ENCODE measurements around the gene ATP11C. TPM values are rescaled to one million over a fixed set of nuclear protein-coding genes. Genes with fewer than 3 reads are reported as not detected.

The ATP11C gene
- total and polyA plus RNA-seq, 10 of the 15 experiments (the other 5 are each of a cell fraction or from before 2014, with no cell fraction given), result 16.2 to 44.0 (median 24.8) TPM

- peak; percentile 32; the same call in 1 of the 2 replicates for TF ChIP-seq MTA2 (IDR thresholded peaks at IDR 0.05; ENCODE audit: low read depth)
- no peak for TF ChIP-seq NFYB (IDR thresholded peaks at IDR 0.05; ENCODE audit: insufficient read depth, low read depth, low read length)
- intact Hi-C loops (cut with micrococcal nuclease; ENCODE audit: unreplicated experiment), result loop anchor here (5.0 to 10.0 kb wide), 5 partner anchors 38 to 378 kb away; no protein-coding TSS in a partner anchor
- Histone ChIP-seq H3K9me3 (replicated peaks; ENCODE audit: control insufficient read depth, insufficient read depth, low read length) (no peaks in the 10 kb centered on the region), H3K4me2 (ENCODE audit: control insufficient read depth, insufficient read depth) (peak overlapping the region; percentile 77), H3K9ac (ENCODE audit: control insufficient read depth, insufficient read depth, low read length) (no peak overlapping the region), H3K27ac (ENCODE audit: control insufficient read depth, insufficient read depth) (no peak overlapping the region), H3K4me3 (peak overlapping the region; percentile 79), H3K4me1 (ENCODE audit: control insufficient read depth, insufficient read depth, low read length) (no peaks in the 10 kb centered on the region), H3K27me3 (replicated peaks in 1 of 2; ENCODE audit: control insufficient read depth in 2 of 2, insufficient read depth in 2 of 2, low read length in 1 of 2) (no peaks in the 10 kb centered on the region), H3K79me2 (ENCODE audit: control insufficient read depth, insufficient read depth, low read length) (peaks cover 59% of the 10 kb centered on the region), H2AFZ (ENCODE audit: control insufficient read depth, low read depth, low read length) (no peak overlapping the region), H4K20me1 (ENCODE audit: control insufficient read depth, insufficient read depth) (no peaks in the 10 kb centered on the region), H3K36me3 (ENCODE audit: control insufficient read depth in 2 of 2, insufficient read depth in 2 of 2, low read length in 1 of 2) (no peaks in the 10 kb centered on the region)
- ChIA-PET CTCF (interaction anchor here (0.6 kb wide), 1 partner anchor 210 kb away, joined by 4 read pairs; no protein-coding TSS in a partner anchor), RAD21 (ENCODE audit: unreplicated experiment) (interaction anchor here (0.7 to 1.6 kb wide), 6 partner anchors 18 to 136 kb away, joined by 3 to 4 read pairs (median 3); no protein-coding TSS in a partner anchor), SMC1A (ENCODE audit: uncharacterized antibody, unreplicated experiment) (interaction anchor here (0.6 to 2.6 kb wide), 13 partner anchors 15 to 204 kb away, joined by 3 to 10 read pairs (median 5); no protein-coding TSS in a partner anchor), POLR2A (interaction anchor here (0.6 to 0.8 kb wide), 4 partner anchors 24 to 192 kb away, joined by 3 to 5 read pairs (median 4); no protein-coding TSS in a partner anchor)
- in situ Hi-C loops (cut with MboI), result loop anchor here (10.0 kb wide), 1 partner anchor 376 kb away; no protein-coding TSS in a partner anchor
- no peak for FAIRE-seq
- 11% methylated on average over 4 of the region's 4 CpGs for WGBS (ENCODE audit: insufficient coverage, insufficient replicate concordance, low lambda C conversion rate, missing lambda C conversion rate)
- peak; percentile 9 for ATAC-seq
- no peak for DNase-seq (ENCODE audit: low read depth, low spot score)
- BruUV-seq (replicated peaks), result TSS peak; percentile 41
Observed at GRCh38 chrX:139930401-139930800, 2.5 kb downstream of the ATP11C start.

GRCh38 chrX:139929876-139930275 lies 3.0 kb downstream of the ATP11C start:
- H3K27me3 ChIP-seq (replicated peaks in 1 of 2; ENCODE audit: control insufficient read depth in 2 of 2, insufficient read depth in 2 of 2, low read length in 1 of 2), result no peaks in the 10 kb centered on the region
- H3K36me3 ChIP-seq (ENCODE audit: control insufficient read depth in 2 of 2, insufficient read depth in 2 of 2, low read length in 1 of 2), result no peaks in the 10 kb centered on the region
- peak overlapping the region; percentile 77 for H3K4me2 ChIP-seq (ENCODE audit: control insufficient read depth, insufficient read depth)
- ATAC-seq, result no peak
- FAIRE-seq, result no peak
- H3K79me2 ChIP-seq (ENCODE audit: control insufficient read depth, insufficient read depth, low read length), result peaks cover 61% of the 10 kb centered on the region
- 48% methylated on average over 5 of the region's 5 CpGs for WGBS (ENCODE audit: insufficient coverage, insufficient replicate concordance, low lambda C conversion rate, missing lambda C conversion rate)
- ChIA-PET POLR2A (interaction anchor here (0.8 kb wide), 1 partner anchor 191 kb away, joined by 4 read pairs; no protein-coding TSS in a partner anchor), SMC1A (ENCODE audit: uncharacterized antibody, unreplicated experiment) (interaction anchor here (0.7 to 2.6 kb wide), 16 partner anchors 15 to 203 kb away, joined by 3 to 10 read pairs (median 4); no protein-coding TSS in a partner anchor), RAD21 (ENCODE audit: unreplicated experiment) (interaction anchor here (0.7 to 1.6 kb wide), 9 partner anchors 10 to 148 kb away, joined by 3 to 5 read pairs (median 3); no protein-coding TSS in a partner anchor), CTCF (interaction anchor here (0.8 to 1.5 kb wide), 2 partner anchors 14 to 37 kb away, joined by 3 read pairs; no protein-coding TSS in a partner anchor)
- TF ChIP-seq NKRF (conservative IDR thresholded peaks at IDR 0.05) (no peak), RUNX3 (IDR thresholded peaks at IDR 0.05; ENCODE audit: low read length) (no peak), BCL11A (IDR thresholded peaks at IDR 0.05; ENCODE audit: low read depth, low read length) (no peak), RBBP5 (conservative IDR thresholded peaks at IDR 0.05) (no peak), CEBPB (IDR thresholded peaks at IDR 0.05; ENCODE audit: borderline replicate concordance in 1 of 2, low read depth in 2 of 2, low read length in 2 of 2) (no peak), USF1 (IDR thresholded peaks at IDR 0.05; ENCODE audit: borderline replicate concordance, extremely low read length, insufficient read depth, low read depth, low read length) (no peak), MXI1 (IDR thresholded peaks at IDR 0.05; ENCODE audit: low read depth, low read length) (no peak)
- no peaks in the 10 kb centered on the region for H4K20me1 ChIP-seq (ENCODE audit: control insufficient read depth, insufficient read depth)
- BruUV-seq (replicated peaks), result no TSS peak
- H3K27ac ChIP-seq (ENCODE audit: control insufficient read depth, insufficient read depth), result no peak overlapping the region
- no peak for DNase-seq (ENCODE audit: low read depth, low spot score)
- no peaks in the 10 kb centered on the region for H3K9me3 ChIP-seq (replicated peaks; ENCODE audit: control insufficient read depth, insufficient read depth, low read length)
- H3K4me1 ChIP-seq (ENCODE audit: control insufficient read depth, insufficient read depth, low read length), result no peaks in the 10 kb centered on the region
- intact Hi-C loops (cut with micrococcal nuclease; ENCODE audit: unreplicated experiment), result loop anchor here (5.0 to 10.0 kb wide), 5 partner anchors 38 to 378 kb away; no protein-coding TSS in a partner anchor
- in situ Hi-C loops (cut with MboI), result loop anchor here (10.0 kb wide), 1 partner anchor 375 kb away; no protein-coding TSS in a partner anchor
- H3K4me3 ChIP-seq, result peak overlapping the region; percentile 79; the same call in 1 of the 2 replicates
- no peak overlapping the region for H2AFZ ChIP-seq (ENCODE audit: control insufficient read depth, low read depth, low read length)
- H3K9ac ChIP-seq (ENCODE audit: control insufficient read depth, insufficient read depth, low read length), result 0 out of 2 replicates have a peak overlapping the region, but pooled peaks have one; percentile 34
